ENCODE measurements around the gene GIT2. TPM values are rescaled to one million over a fixed set of nuclear protein-coding genes. Genes with fewer than 3 reads are reported as not detected.
"Not testable (repeated sequence)": the region's sequence is repeated elsewhere in the genome, so short reads cannot be mapped to it uniquely, and the experiment has no call there.

Gene GIT2
- total and polyA plus RNA-seq, 5 experiments from 2014 or later = 54.9 to 102 (median 67.4) TPM

DNA sequence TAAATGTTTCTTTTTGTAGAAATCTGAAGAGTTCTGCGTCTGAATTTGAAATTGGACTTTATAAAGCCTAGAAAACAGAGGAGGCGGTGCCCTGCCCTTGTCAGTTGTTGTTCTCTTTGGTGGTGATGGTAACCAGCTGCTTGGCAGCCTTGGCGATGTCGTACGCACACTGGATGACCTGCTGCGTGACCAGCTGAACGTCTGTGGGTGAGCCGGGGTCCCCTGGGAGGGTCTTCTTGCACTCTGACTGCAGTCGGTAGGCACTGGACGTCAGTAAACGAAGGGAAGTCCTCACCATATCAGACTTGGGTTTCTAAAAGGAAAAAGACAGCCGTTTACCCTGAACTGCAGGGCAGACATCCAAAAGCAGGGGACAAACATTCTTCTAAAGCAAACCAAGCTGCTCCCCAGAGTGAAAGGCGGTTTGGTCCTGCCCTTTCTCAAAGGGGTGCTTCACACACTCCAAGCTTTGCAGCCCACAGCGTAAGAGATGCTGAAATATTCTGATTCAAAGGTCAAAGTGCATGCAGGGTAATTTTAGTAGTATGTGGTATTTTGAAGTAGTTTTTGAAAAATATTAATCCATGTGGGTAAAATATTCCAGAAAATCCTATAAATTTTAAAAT, 63.2 kb downstream of the GIT2 start:
- H3K27ac Mint-ChIP-seq = no peak overlapping the region
- no peak overlapping the region for H3K4me3 Mint-ChIP-seq
- peaks cover 7 to 86% (median 28%) of the 10 kb centered on the region in 3 donors for H3K36me3 Mint-ChIP-seq
- no peaks in the 10 kb centered on the region for H3K4me1 Mint-ChIP-seq
- no peak for ATAC-seq
- no peaks in the 10 kb centered on the region for H3K9me3 Mint-ChIP-seq
- POLR2A ChIA-PET = no interaction called here
- no peaks in the 10 kb centered on the region for H3K27me3 Mint-ChIP-seq
- no peak for DNase-seq

DNA sequence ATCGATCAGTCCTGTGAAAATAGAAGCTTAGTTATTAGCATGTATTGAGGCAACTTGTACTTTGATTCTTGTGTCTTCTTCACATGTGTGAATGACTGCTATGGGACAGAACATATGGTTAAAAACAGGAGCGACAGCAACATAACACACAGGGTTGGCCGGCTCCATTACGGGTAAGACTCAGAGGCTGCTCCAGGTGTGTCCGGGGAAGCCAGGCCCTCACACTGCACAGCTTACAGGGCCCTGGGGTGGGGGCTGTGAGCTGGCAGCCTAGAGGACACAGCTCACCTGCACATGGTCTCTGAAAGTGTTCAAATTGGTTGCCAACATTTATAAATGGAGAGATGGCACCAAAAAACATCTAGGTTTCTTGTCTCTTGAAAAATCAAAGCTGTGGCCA, 65.0 kb downstream of the GIT2 start:
- ATAC-seq = no peak
- Mint-ChIP-seq H3K36me3 (peaks cover 7 to 72% (median 12%) of the 10 kb centered on the region in 3 donors), H3K27me3 (no peaks in the 10 kb centered on the region), H3K4me3 (no peak overlapping the region), H3K9me3 (no peaks in the 10 kb centered on the region), H3K27ac (peak overlapping the region in 2 of 10 donors; percentile 8 to 51), H3K4me1 (peaks cover 0 to 3% (median 0%) of the 10 kb centered on the region in 4 donors)
- POLR2A ChIA-PET = no interaction called here
- DNase-seq = no peak

DNA sequence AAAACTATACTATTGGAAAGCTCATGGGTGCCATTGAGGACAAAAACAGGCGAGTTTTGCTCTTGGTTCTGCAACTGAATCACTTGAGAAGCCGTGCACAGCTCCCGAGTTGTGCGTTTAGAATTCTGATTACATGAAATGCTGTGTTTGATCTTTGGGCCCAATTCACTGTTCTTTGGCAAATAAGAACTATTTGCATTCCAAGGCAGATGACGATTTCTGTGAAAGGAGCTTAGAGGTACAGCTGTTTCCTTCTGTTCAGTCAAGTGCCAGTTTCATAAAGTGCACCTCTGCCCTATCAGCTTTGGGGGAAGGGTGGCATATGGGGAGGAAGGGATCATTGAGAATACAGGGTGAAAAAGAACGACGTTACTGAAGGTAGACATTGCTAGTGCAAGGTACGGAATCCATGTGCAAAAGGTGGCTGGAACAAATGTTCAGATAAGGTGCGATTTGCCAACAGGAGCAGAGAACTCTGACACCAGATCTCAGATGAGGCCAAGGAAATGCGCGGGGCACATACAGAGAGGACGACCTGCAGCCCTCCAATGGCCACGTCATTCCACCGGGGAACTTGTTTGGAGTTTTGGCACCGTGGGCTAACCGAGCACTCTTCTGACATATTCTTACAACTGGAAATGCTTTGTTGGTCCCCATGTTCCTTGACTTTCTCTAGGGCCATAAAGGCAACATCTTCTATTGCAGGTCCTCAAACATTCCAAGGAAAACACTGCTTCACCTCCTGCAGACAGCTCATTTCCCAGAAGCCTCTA, 66.0 kb downstream of the GIT2 start:
- peak overlapping the region in 5 of 10 donors; percentile 4 to 38 (median 21) for H3K27ac Mint-ChIP-seq
- peaks cover 0 to 3% (median 0%) of the 10 kb centered on the region in 4 donors for H3K4me1 Mint-ChIP-seq
- H3K4me3 Mint-ChIP-seq = no peak overlapping the region
- DNase-seq (no peak), ATAC-seq (no peak)
- no peaks in the 10 kb centered on the region for H3K27me3 Mint-ChIP-seq
- H3K36me3 Mint-ChIP-seq = peaks cover 7 to 63% (median 10%) of the 10 kb centered on the region in 3 donors
- POLR2A ChIA-PET = no interaction called here
- no peaks in the 10 kb centered on the region for H3K9me3 Mint-ChIP-seq

GRCh38 chr12:109929326-109929725, 66.8 kb downstream of the GIT2 start:
- POLR2A ChIA-PET = interaction anchor here (1.2 kb wide), 1 partner anchor 28 kb away, joined by 3 read pairs; no protein-coding TSS in a partner anchor
- H3K36me3 Mint-ChIP-seq = peaks cover 7 to 58% (median 8%) of the 10 kb centered on the region in 3 donors
- H3K4me3 Mint-ChIP-seq, H3K4me1 Mint-ChIP-seq, DNase-seq, H3K27me3 Mint-ChIP-seq, H3K9me3 Mint-ChIP-seq, ATAC-seq: not testable (repeated sequence)
- H3K27ac Mint-ChIP-seq = peak overlapping the region in 1 of 10 donors; percentile 36

DNA sequence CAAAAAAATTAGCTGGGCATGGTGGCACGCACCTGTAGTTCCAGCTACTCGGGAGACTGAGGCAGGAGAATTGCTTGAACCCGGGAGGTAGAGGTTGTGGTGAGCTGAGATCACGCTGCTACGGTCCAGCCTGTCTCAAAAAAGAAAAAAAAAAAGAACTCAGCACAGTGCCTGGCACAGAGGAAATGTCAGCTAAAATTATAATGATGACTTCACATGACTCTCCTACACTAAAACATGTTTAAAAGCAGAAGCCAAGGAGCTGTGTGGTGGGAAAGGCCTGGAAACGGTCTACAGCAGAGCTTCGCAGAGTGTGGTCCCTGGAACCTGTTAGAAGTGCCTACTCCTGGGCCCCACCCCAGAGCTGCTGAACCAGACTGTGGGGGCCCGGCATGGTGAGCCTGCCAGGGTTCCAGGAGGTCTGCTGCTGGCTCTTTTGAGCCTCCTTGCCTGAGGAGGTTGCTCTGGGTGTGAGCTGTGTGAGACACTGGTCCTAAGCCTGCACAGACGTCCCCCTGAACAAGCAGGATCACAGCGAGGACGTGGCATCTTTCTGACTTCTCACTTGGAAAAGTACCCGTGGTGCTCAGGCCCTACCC, 68.0 kb downstream of the GIT2 start:
- ATAC-seq = no peak
- H3K9me3 Mint-ChIP-seq = no peaks in the 10 kb centered on the region
- peaks cover 1 to 49% (median 7%) of the 10 kb centered on the region in 3 donors for H3K36me3 Mint-ChIP-seq
- H3K27ac Mint-ChIP-seq = peak overlapping the region in 4 of 10 donors; percentile 1 to 29 (median 14)
- no peak overlapping the region for H3K4me3 Mint-ChIP-seq
- DNase-seq = no peak
- H3K4me1 Mint-ChIP-seq = peaks cover 0 to 6% (median 3%) of the 10 kb centered on the region in 4 donors
- POLR2A ChIA-PET = interaction anchor here (1.2 kb wide), 1 partner anchor 27 kb away, joined by 3 read pairs; no protein-coding TSS in a partner anchor
- H3K27me3 Mint-ChIP-seq = no peaks in the 10 kb centered on the region

- H3K4me1 Mint-ChIP-seq = peaks cover 0 to 6% (median 3%) of the 10 kb centered on the region in 4 donors
- H3K27me3 Mint-ChIP-seq = no peaks in the 10 kb centered on the region
- H3K36me3 Mint-ChIP-seq = peaks cover 0 to 45% (median 7%) of the 10 kb centered on the region in 3 donors
- no peaks in the 10 kb centered on the region for H3K9me3 Mint-ChIP-seq
- H3K27ac Mint-ChIP-seq = peak overlapping the region in 7 of 10 donors; percentile 1 to 48 (median 19)
- no peak overlapping the region for H3K4me3 Mint-ChIP-seq
- peak; percentile 37 to 50 for ATAC-seq
- POLR2A ChIA-PET = no interaction called here
- DNase-seq = peak in 4 of 10 donors; percentile 10 to 42 (median 21)
Observed at GRCh38 chr12:109927622-109928021, 68.5 kb downstream of the GIT2 start.

DNA sequence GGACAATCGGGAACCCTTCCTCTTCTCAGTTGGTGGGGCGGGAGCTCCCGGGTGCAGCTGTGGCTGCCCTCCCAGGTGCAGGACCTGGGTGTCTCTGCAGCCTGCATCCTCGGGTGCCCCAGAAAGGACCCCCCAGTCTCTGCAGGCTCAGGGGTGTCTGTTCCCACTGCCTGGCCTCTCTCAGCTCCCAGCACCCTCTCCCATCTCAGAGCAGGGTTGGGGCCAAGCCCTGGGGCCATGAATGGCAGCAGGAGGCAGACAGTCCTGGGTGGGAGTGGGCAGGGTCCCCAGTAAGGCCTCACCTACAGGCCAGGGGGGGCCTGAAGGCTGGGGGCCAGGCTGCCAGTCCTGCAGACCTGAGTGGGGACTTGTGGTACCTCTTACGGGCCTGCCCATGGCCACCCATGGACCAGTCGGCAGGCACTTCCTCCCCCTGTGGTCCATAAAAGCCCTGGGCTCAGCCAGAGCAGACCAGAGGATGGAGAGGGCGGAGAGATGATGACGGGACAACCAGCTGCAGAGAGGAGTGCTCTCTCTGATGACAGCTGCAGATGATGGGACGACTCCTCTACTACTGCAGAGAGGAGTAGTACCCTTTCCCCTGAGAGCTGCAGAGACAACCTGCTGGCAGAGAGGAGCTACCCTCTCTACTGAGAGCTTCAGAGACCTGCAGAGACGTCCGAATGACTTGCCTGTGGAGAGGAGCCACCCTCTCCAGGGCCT, 69.5 kb downstream of the GIT2 start:
- Mint-ChIP-seq H3K36me3 (peaks cover 0 to 35% (median 0%) of the 10 kb centered on the region in 3 donors), H3K27me3 (no peaks in the 10 kb centered on the region), H3K4me3 (no peak overlapping the region), H3K27ac (no peak overlapping the region), H3K9me3 (no peaks in the 10 kb centered on the region), H3K4me1 (peaks cover 0 to 7% (median 3%) of the 10 kb centered on the region in 4 donors)
- POLR2A ChIA-PET = interaction anchor here (0.8 kb wide), 1 partner anchor 10 kb away, joined by 6 read pairs; no protein-coding TSS in a partner anchor
- DNase-seq (no peak), ATAC-seq (no peak)

- H3K9me3 Mint-ChIP-seq = no peaks in the 10 kb centered on the region
- no peak for ATAC-seq
- H3K4me1 Mint-ChIP-seq = peaks cover 0 to 7% (median 3%) of the 10 kb centered on the region in 4 donors
- no peak for DNase-seq
- H3K36me3 Mint-ChIP-seq = peaks cover 0 to 32% (median 2%) of the 10 kb centered on the region in 3 donors
- H3K4me3 Mint-ChIP-seq = no peak overlapping the region
- no peak overlapping the region for H3K27ac Mint-ChIP-seq
- POLR2A ChIA-PET = interaction anchor here (0.5 to 0.8 kb wide), 2 partner anchors 10 to 15 kb away, joined by 3 to 6 read pairs; no protein-coding TSS in a partner anchor
- no peaks in the 10 kb centered on the region for H3K27me3 Mint-ChIP-seq
Observed at GRCh38 chr12:109926016-109926415, 70.2 kb downstream of the GIT2 start.

GRCh38 chr12:109925185-109925840, 70.9 kb downstream of the GIT2 start:
- no peak for ATAC-seq
- DNase-seq = no peak
- Mint-ChIP-seq H3K4me1 (peaks cover 0 to 10% (median 3%) of the 10 kb centered on the region in 4 donors), H3K27ac (peak overlapping the region in 5 of 10 donors; percentile 1 to 90 (median 35)), H3K36me3 (peaks cover 0 to 32% (median 3%) of the 10 kb centered on the region in 3 donors), H3K4me3 (no peak overlapping the region), H3K9me3 (no peaks in the 10 kb centered on the region), H3K27me3 (no peaks in the 10 kb centered on the region)
- POLR2A ChIA-PET = interaction anchor here (0.8 kb wide), 1 partner anchor 11 kb away, joined by 6 read pairs; no protein-coding TSS in a partner anchor

DNA sequence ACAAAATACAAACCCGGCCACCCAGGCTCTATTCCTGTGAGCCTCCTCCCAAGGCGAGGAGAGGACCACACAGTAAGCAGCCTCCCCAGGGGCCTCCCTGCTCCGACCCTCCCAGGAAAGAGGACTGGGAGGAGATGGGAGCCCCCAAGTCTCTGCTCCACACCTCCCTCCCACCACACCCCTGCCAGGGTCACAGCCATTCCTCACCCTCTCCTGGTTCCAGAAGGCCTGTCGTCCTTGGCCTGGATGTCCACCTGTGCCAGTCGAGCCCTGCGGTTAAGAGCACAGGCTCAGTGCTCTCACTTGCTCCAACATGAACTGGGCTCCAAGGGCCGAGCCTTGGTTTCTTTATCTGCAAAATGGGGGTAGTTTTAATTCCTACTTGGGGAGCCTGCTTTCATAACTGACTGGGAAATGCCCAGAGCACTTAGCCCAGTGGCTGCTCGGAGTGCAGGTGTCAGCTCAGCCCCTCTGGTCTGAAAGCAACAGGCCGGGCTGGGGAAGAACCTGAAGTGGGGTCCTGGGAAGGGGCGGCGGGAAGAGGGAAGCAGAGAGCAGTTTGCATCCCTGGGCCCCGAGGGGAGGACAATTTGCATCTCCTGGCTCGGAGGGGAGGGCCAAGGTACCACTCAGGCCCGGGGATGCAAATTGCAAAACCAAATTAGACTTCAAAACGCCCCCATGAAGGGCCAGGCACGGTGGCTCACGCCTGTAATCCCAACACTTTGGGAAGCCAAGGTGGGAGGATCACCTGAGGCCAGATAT, 72.5 kb downstream of the GIT2 start:
- H3K9me3 Mint-ChIP-seq = no peaks in the 10 kb centered on the region
- H3K36me3 Mint-ChIP-seq = peaks cover 0 to 38% (median 8%) of the 10 kb centered on the region in 3 donors
- peaks cover 0 to 10% (median 3%) of the 10 kb centered on the region in 4 donors for H3K4me1 Mint-ChIP-seq
- POLR2A ChIA-PET = no interaction called here
- no peak overlapping the region for H3K4me3 Mint-ChIP-seq
- H3K27ac Mint-ChIP-seq = peak overlapping the region in 1 of 10 donors; percentile 41
- H3K27me3 Mint-ChIP-seq = no peaks in the 10 kb centered on the region
- ATAC-seq (no peak), DNase-seq (no peak)

- Mint-ChIP-seq H3K9me3 (no peaks in the 10 kb centered on the region), H3K27me3 (no peaks in the 10 kb centered on the region), H3K4me3 (no peak overlapping the region), H3K4me1 (peaks cover 0 to 10% (median 3%) of the 10 kb centered on the region in 4 donors), H3K36me3 (peaks cover 0 to 44% (median 11%) of the 10 kb centered on the region in 3 donors), H3K27ac (peak overlapping the region in 1 of 10 donors; percentile 50)
- DNase-seq = no peak
- no peak for ATAC-seq
- POLR2A ChIA-PET = no interaction called here
Observed at GRCh38 chr12:109923038-109923437, 73.1 kb downstream of the GIT2 start.

All from naive thymus-derived CD8-positive, alpha-beta T cell (primary cell).